ENCODE results near the gene RPL10L. TPM values are rescaled to one million over a fixed set of nuclear protein-coding genes. Genes with fewer than 3 reads are reported as not detected.

The RPL10L gene
- total and polyA plus RNA-seq, 8 donors, result 41.7 TPM; not detected in 7

DNA sequence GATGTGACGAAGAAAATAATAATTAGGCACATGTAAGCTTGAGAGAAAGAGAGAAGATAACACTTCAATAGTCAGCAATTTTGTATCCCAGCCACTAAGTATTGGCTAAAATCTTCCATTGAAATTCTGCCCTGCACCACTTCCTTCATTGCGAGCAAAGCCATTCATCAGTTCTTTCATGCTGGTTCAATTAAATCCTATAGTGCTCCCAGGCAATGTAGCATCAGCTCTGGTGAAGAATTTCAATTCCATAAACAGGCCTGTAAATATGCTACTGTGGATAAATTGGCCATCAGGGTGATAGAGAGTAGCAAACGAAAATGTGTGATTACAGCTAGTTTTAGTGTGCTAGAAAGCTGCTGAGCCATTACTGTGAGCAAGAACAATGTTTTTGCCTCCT lies 24.7 kb downstream of the RPL10L start:
- 54 to 74% (median 61%) methylated on average over 3 of the region's 3 CpGs for WGBS, 5 donors
- intact Hi-C loops (cut with DNase I; ENCODE audit: low total_unique reads), result no loop called here
- H3K9me3 ChIP-seq, result no peaks in the 10 kb centered on the region
- no peak for DNase-seq
- no peaks in the 10 kb centered on the region for H3K27me3 ChIP-seq
- no peaks in the 10 kb centered on the region for H3K36me3 ChIP-seq
- no peak overlapping the region for H3K4me3 ChIP-seq
- no peaks in the 10 kb centered on the region for H3K4me1 ChIP-seq
- TF ChIP-seq POLR2AphosphoS5 (IDR thresholded peaks at IDR 0.05), result no peak
- no peak for TF ChIP-seq POLR2A (IDR thresholded peaks at IDR 0.05)
- TF ChIP-seq, protein P1, sequence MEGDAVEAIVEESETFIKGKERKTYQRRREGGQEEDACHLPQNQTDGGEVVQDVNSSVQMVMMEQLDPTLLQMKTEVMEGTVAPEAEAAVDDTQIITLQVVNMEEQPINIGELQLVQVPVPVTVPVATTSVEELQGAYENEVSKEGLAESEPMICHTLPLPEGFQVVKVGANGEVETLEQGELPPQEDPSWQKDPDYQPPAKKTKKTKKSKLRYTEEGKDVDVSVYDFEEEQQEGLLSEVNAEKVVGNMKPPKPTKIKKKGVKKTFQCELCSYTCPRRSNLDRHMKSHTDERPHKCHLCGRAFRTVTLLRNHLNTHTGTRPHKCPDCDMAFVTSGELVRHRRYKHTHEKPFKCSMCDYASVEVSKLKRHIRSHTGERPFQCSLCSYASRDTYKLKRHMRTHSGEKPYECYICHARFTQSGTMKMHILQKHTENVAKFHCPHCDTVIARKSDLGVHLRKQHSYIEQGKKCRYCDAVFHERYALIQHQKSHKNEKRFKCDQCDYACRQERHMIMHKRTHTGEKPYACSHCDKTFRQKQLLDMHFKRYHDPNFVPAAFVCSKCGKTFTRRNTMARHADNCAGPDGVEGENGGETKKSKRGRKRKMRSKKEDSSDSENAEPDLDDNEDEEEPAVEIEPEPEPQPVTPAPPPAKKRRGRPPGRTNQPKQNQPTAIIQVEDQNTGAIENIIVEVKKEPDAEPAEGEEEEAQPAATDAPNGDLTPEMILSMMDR (IDR thresholded peaks at IDR 0.05), result no peak
- no peak for TF ChIP-seq EP300 (IDR thresholded peaks at IDR 0.05)
- no peak overlapping the region for H3K27ac ChIP-seq
